Mononuclear cell (primary cell): ENCODE data around the gene RTN4. TPM values are rescaled to one million over a fixed set of nuclear protein-coding genes. Genes with fewer than 3 reads are reported as not detected.

ENCODE experiments used
- H3K27me3 ChIP-seq: 2 replicates; pipeline ENCODE4 v1.6.0; 2011; ENCODE audit warnings: low read length, control low read depth; ENCODE audit not compliant: insufficient read depth
- H3K4me1 ChIP-seq: 2 replicates; pipeline ENCODE4 v1.5.1; 2011; ENCODE audit warnings: mild to moderate bottlenecking, low read length, control low read depth; ENCODE audit not compliant: insufficient read depth
- H3K4me3 ChIP-seq: 2 replicates; pipeline ENCODE4 v1.5.1; 2011; ENCODE audit warnings: mild to moderate bottlenecking, low read length, moderate library complexity
- H3K9me3 ChIP-seq: 2 replicates; pipeline ENCODE4 v1.5.1; 2011; ENCODE audit warnings: low read depth, mild to moderate bottlenecking, control low read depth, low read length
- total RNA-seq: library from RNA; depleted of rRNA; stranded (reverse); fragments of >200 nt; gene quantifications from one replicate; pipeline ENCODE4 v1.2.3, GENCODE V29; 2012

RTN4 gene
- total RNA-seq, 1 donor = 76.5 TPM

DNA sequence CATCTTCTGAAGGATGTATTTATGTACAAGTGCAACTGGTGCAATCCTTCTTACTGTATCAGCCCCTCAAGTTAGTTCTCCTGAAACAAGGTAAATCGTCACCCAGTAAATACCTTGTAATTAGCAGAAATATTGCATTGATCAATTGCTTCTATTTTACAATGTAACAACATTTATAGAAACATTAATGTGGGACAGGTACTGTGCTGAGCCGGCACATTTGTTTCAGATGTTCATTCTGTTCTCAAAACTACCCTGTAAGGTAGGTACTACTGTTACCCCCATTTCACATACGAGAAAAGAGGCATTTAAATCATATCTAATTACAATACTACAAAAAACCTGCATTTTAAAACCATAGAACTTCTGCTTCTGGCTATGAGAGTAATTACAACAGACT is 19.5 kb downstream of the RTN4 start:
- Histone ChIP-seq H3K4me3 (no peak overlapping the region), H3K4me1 (peaks cover 53% of the 10 kb centered on the region), H3K9me3 (no peaks in the 10 kb centered on the region), H3K27me3 (no peaks in the 10 kb centered on the region)

GRCh38 chr2:55029098-55029497 is 21.2 kb downstream of the RTN4 start:
- Histone ChIP-seq H3K4me3 (no peak overlapping the region), H3K9me3 (no peaks in the 10 kb centered on the region), H3K4me1 (peaks cover 61% of the 10 kb centered on the region), H3K27me3 (no peaks in the 10 kb centered on the region)

- Histone ChIP-seq H3K9me3 (no peaks in the 10 kb centered on the region), H3K4me3 (no peak overlapping the region), H3K27me3 (no peaks in the 10 kb centered on the region), H3K4me1 (peaks cover 67% of the 10 kb centered on the region)
Measured at GRCh38 chr2:55027226-55027625, 23.0 kb downstream of the RTN4 start.

- no peak overlapping the region for H3K4me3 ChIP-seq
- peaks cover 64% of the 10 kb centered on the region for H3K4me1 ChIP-seq
- no peaks in the 10 kb centered on the region for H3K9me3 ChIP-seq
- no peaks in the 10 kb centered on the region for H3K27me3 ChIP-seq
Measured at GRCh38 chr2:55026202-55026601, 24.0 kb downstream of the RTN4 start.

GRCh38 chr2:55025627-55026026 is 24.6 kb downstream of the RTN4 start:
- no peak overlapping the region for H3K4me3 ChIP-seq
- H3K9me3 ChIP-seq = no peaks in the 10 kb centered on the region
- H3K27me3 ChIP-seq = no peaks in the 10 kb centered on the region
- peaks cover 68% of the 10 kb centered on the region for H3K4me1 ChIP-seq

DNA sequence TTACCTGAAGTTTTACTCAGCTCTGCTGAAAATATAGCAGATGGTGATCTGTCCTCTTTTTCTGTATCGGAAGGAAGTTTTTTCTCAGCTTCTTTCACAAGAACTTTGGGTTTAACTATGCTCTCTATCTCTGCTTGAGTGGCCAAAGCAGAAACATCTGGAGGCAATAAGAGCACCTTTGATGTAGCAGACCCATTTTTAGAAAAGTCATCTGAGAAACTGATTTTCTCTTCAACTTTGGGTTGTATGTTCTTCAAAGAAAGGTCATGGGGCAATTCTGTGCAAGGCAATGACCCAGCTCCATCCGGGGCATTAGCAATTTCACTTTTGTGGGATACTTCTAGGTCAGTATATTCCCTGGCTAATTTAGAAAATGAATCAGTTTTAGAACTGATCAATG is 25.2 kb downstream of the RTN4 start:
- no peak overlapping the region for H3K4me3 ChIP-seq
- peaks cover 73% of the 10 kb centered on the region for H3K4me1 ChIP-seq
- H3K9me3 ChIP-seq = no peaks in the 10 kb centered on the region
- H3K27me3 ChIP-seq = no peaks in the 10 kb centered on the region

GRCh38 chr2:55022476-55022875 is 27.8 kb downstream of the RTN4 start:
- Histone ChIP-seq H3K4me1 (peaks cover 83% of the 10 kb centered on the region), H3K27me3 (no peaks in the 10 kb centered on the region), H3K4me3 (no peak overlapping the region), H3K9me3 (no peaks in the 10 kb centered on the region)

DNA sequence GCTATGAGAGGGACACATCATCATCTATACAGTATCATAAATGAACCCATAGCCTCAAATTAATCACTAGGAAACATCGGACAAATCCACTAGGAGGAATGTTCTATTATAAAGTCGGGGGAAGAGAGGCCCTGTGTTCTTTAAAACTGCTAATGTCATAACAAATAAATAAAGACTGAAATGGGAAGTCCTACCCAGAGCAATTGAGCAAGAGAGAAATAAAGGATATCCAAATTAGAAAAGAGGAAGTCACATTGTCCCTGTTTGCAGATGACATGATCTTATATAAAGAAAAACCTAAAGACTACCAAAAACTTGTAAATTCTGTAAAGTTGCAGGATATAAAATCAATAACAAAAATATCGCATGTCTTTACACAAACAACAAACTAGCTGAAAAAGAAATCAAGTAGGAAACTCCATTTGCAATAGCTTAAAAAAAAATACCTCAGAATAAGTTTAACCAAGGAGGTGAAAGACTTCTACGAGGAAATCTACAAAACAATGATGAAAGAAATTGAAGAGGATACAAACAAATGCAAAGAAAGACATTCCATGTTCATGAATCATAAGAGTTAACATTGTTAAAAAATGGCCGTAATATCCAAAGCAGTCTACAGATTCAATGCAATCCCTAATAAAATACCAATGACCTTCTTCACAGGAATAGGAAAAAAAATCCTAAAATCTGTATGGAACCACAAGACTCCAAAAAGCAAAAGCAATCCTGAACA is 30.6 kb downstream of the RTN4 start:
- H3K4me1 ChIP-seq = peaks cover 59% of the 10 kb centered on the region

GRCh38 chr2:55018619-55019018 is 31.6 kb downstream of the RTN4 start:
- peaks cover 52% of the 10 kb centered on the region for H3K4me1 ChIP-seq
- no peaks in the 10 kb centered on the region for H3K9me3 ChIP-seq
- H3K27me3 ChIP-seq = no peaks in the 10 kb centered on the region
- H3K4me3 ChIP-seq = no peak overlapping the region

More for the DNA sequence above, 30.6 kb downstream of the RTN4 start:
- Histone ChIP-seq H3K4me3 (no peak overlapping the region), H3K9me3 (no peaks in the 10 kb centered on the region), H3K27me3 (no peaks in the 10 kb centered on the region)

- Histone ChIP-seq H3K27me3 (no peaks in the 10 kb centered on the region), H3K4me1 (peaks cover 45% of the 10 kb centered on the region), H3K4me3 (no peak overlapping the region), H3K9me3 (no peaks in the 10 kb centered on the region)
Measured at GRCh38 chr2:55017880-55018279, 32.4 kb downstream of the RTN4 start.

DNA sequence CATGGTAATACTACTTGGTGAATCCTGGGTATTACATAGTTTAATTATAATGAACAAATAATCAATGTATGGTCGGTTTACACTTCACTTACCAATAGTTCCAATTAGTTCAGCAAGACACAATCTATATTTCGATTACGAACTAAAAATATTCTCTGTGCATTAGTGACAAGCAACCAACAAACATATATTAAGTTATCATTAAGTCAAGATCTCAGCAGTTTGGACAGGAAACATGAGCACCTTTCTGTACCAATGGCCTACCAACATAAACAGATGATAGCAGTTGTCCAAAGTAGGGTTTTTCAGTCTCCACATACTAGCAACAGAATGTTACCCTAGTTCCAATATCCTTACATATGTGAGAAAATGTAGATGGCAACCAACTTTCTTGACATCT is 32.8 kb downstream of the RTN4 start:
- Histone ChIP-seq H3K4me1 (peaks cover 40% of the 10 kb centered on the region), H3K4me3 (no peak overlapping the region)

DNA sequence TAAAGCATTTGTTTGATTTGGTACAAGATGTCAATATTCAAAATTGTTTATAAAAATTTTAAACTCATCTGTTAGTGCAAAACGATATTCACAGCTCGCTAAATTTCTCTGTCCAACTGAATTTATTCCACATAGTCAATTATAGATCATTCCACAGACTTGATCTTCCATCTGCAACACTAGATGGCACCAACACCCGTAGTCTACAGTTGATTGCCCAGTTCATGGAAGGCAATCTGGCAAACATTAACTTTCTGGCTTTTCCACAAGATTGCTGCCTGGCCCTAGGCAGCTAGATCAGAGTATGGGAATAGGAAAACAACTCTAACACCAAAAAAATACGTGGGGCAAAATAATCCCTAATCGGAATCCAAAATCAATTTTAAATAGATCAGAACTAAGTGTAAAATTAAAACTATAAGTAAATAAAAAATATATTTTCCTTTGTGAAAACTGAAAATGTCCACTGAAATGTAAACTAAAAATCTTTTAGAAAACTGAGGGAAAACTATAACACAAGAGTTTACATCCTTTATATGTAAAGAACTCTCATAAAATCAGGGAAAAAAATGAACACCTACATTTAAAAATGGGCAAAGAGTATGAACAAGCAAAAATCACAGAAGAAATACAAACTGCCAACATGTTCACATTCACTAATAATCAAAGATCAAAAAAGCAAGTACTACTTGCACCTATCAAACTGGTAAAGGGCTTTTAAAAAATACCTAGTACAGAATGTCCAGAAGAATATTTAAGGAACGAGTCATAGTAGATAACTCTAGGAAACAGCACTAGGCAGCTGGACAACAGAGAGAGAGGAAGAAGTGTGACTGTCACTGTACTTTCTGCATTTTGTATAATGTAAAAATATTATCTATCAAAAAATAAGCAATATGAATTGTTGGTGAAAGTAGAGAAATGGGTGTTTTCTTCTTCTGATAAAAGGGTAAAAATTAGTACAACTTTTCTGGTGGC is 35.0 kb downstream of the RTN4 start:
- Histone ChIP-seq H3K4me3 (no peak overlapping the region), H3K27me3 (no peaks in the 10 kb centered on the region), H3K9me3 (no peaks in the 10 kb centered on the region), H3K4me1 (peaks cover 31% of the 10 kb centered on the region)

More for the DNA sequence above, 32.8 kb downstream of the RTN4 start:
- Histone ChIP-seq H3K27me3 (no peaks in the 10 kb centered on the region), H3K9me3 (no peaks in the 10 kb centered on the region)

- H3K9me3 ChIP-seq = no peaks in the 10 kb centered on the region
- H3K4me1 ChIP-seq = peaks cover 27% of the 10 kb centered on the region
- H3K27me3 ChIP-seq = no peaks in the 10 kb centered on the region
- no peak overlapping the region for H3K4me3 ChIP-seq
Measured at GRCh38 chr2:55013936-55014335, 36.3 kb downstream of the RTN4 start.

- no peaks in the 10 kb centered on the region for H3K27me3 ChIP-seq
- H3K4me1 ChIP-seq = peaks cover 22% of the 10 kb centered on the region
- no peak overlapping the region for H3K4me3 ChIP-seq
- H3K9me3 ChIP-seq = no peaks in the 10 kb centered on the region
Measured at GRCh38 chr2:55012672-55013484, 37.4 kb downstream of the RTN4 start.
